HG03521 (cell line): ENCODE measurements around the gene ZIC1.

Experiments used
- ATAC-seq: cut with Tn5 transposase; IDR thresholded peaks from one replicate; pipeline ENCODE4 v1.9.1; 2021; ENCODE audit warnings: mild to moderate bottlenecking, moderate library complexity; ENCODE audit not compliant: unreplicated experiment

Gene ZIC1

GRCh38 chr3:147409143-147410115, at the start of gene ZIC1:
TSS of gene ZIC1 (plus strand) at chr3:147409365. CDS start at chr3:147410113, 748 bp downstream.
- no peak for ATAC-seq

GRCh38 chr3:147360051-147360439, 49.1 kb upstream of the ZIC1 start:
- ATAC-seq: no peak

- ATAC-seq: peak; percentile 61
Measured at GRCh38 chr3:147360646-147361453, 48.3 kb upstream of the ZIC1 start.

- ATAC-seq: peak; percentile 48
Measured at GRCh38 chr3:147361454-147362420, 47.4 kb upstream of the ZIC1 start.

GRCh38 chr3:147364771-147365170, 44.4 kb upstream of the ZIC1 start:
- ATAC-seq: no peak

- no peak for ATAC-seq
Measured at GRCh38 chr3:147365196-147366115, 43.7 kb upstream of the ZIC1 start.

GRCh38 chr3:147367676-147368075, 41.5 kb upstream of the ZIC1 start:
- no peak for ATAC-seq

- ATAC-seq: no peak
Measured at GRCh38 chr3:147368151-147368550, 41.0 kb upstream of the ZIC1 start.

GRCh38 chr3:147368561-147369221, 40.5 kb upstream of the ZIC1 start:
- no peak for ATAC-seq

GRCh38 chr3:147369231-147369630, 39.9 kb upstream of the ZIC1 start:
- no peak for ATAC-seq

GRCh38 chr3:147369661-147370123, 39.5 kb upstream of the ZIC1 start:
- no peak for ATAC-seq

- no peak for ATAC-seq
Measured at GRCh38 chr3:147370349-147370748, 38.8 kb upstream of the ZIC1 start.

- no peak for ATAC-seq
Measured at GRCh38 chr3:147371140-147371539, 38.0 kb upstream of the ZIC1 start.

- no peak for ATAC-seq
Measured at GRCh38 chr3:147371771-147372340, 37.3 kb upstream of the ZIC1 start.

- no peak for ATAC-seq
Measured at GRCh38 chr3:147372525-147373027, 36.6 kb upstream of the ZIC1 start.

GRCh38 chr3:147373301-147373700, 35.9 kb upstream of the ZIC1 start:
- ATAC-seq: no peak

GRCh38 chr3:147377412-147378367, 31.5 kb upstream of the ZIC1 start:
- ATAC-seq: no peak
